Measurements from ENCODE around the gene SREBF2. TPM values are rescaled to one million over a fixed set of nuclear protein-coding genes. Genes with fewer than 3 reads are reported as not detected.

Gene SREBF2
- total and polyA plus RNA-seq, 10 of the 15 experiments (the other 5 are each of a cell fraction or from before 2014, with no cell fraction given): 2.4 to 177 (median 78.8) TPM

- TF ChIP-seq ZBTB33 (IDR thresholded peaks at IDR 0.05) (no peak), SUPT20H (IDR thresholded peaks at IDR 0.05; ENCODE audit: borderline replicate concordance, control insufficient read depth, low read depth, low read length) (no peak), TCF12 (IDR thresholded peaks at IDR 0.05; ENCODE audit: low read depth, low read length) (0 out of 2 replicates have a peak, but pooled peaks have one; percentile 28), ATF7 (IDR thresholded peaks at IDR 0.05; ENCODE audit: low read depth) (no peak), CREM (IDR thresholded peaks at IDR 0.05; ENCODE audit: low read depth) (no peak), EED (IDR thresholded peaks at IDR 0.05; ENCODE audit: low read depth) (no peak), FOXK2 (IDR thresholded peaks at IDR 0.05) (no peak), TCF3 (IDR thresholded peaks at IDR 0.05; ENCODE audit: borderline replicate concordance, insufficient read depth, low read depth, low read length) (no peak), NFYB (IDR thresholded peaks at IDR 0.05; ENCODE audit: insufficient read depth, low read depth, low read length) (peak; percentile 47; the same call in 1 of the 2 replicates), CEBPB (IDR thresholded peaks at IDR 0.05; ENCODE audit: borderline replicate concordance in 1 of 2, low read depth in 2 of 2, low read length in 2 of 2) (no peak), BMI1 (IDR thresholded peaks at IDR 0.05; ENCODE audit: borderline replicate concordance) (peak; percentile 77; the same call in 1 of the 2 replicates)
- TF ChIP-seq, protein P1, sequence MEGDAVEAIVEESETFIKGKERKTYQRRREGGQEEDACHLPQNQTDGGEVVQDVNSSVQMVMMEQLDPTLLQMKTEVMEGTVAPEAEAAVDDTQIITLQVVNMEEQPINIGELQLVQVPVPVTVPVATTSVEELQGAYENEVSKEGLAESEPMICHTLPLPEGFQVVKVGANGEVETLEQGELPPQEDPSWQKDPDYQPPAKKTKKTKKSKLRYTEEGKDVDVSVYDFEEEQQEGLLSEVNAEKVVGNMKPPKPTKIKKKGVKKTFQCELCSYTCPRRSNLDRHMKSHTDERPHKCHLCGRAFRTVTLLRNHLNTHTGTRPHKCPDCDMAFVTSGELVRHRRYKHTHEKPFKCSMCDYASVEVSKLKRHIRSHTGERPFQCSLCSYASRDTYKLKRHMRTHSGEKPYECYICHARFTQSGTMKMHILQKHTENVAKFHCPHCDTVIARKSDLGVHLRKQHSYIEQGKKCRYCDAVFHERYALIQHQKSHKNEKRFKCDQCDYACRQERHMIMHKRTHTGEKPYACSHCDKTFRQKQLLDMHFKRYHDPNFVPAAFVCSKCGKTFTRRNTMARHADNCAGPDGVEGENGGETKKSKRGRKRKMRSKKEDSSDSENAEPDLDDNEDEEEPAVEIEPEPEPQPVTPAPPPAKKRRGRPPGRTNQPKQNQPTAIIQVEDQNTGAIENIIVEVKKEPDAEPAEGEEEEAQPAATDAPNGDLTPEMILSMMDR (IDR thresholded peaks at IDR 0.05 in 2 of 3, conservative IDR thresholded peaks at IDR 0.05 in 1 of 3; ENCODE audit: control insufficient read depth in 2 of 3, extremely low read depth in 1 of 3, insufficient read depth in 1 of 3, low read depth in 3 of 3, low read length in 3 of 3): peak in 1 of 3 experiments; percentile 19; a peak in 2 of 6 replicates
- TF ChIP-seq, protein P2, sequence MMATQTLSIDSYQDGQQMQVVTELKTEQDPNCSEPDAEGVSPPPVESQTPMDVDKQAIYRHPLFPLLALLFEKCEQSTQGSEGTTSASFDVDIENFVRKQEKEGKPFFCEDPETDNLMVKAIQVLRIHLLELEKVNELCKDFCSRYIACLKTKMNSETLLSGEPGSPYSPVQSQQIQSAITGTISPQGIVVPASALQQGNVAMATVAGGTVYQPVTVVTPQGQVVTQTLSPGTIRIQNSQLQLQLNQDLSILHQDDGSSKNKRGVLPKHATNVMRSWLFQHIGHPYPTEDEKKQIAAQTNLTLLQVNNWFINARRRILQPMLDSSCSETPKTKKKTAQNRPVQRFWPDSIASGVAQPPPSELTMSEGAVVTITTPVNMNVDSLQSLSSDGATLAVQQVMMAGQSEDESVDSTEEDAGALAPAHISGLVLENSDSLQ (IDR thresholded peaks at IDR 0.05): 0 out of 2 replicates have a peak, but pooled peaks have one; percentile 18
- TF ChIP-seq, protein P3, sequence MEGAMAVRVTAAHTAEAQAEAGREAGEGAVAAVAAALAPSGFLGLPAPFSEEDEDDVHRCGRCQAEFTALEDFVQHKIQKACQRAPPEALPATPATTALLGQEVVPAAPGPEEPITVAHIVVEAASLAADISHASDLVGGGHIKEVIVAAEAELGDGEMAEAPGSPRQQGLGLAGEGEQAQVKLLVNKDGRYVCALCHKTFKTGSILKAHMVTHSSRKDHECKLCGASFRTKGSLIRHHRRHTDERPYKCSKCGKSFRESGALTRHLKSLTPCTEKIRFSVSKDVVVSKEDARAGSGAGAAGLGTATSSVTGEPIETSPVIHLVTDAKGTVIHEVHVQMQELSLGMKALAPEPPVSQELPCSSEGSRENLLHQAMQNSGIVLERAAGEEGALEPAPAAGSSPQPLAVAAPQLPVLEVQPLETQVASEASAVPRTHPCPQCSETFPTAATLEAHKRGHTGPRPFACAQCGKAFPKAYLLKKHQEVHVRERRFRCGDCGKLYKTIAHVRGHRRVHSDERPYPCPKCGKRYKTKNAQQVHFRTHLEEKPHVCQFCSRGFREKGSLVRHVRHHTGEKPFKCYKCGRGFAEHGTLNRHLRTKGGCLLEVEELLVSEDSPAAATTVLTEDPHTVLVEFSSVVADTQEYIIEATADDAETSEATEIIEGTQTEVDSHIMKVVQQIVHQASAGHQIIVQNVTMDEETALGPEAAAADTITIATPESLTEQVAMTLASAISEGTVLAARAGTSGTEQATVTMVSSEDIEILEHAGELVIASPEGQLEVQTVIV (IDR thresholded peaks at IDR 0.05; ENCODE audit: borderline replicate concordance, partially characterized antibody): no peak
Observed at GRCh38 chr22:41951898-41952474, 119.1 kb downstream of the SREBF2 start, which contains the start of gene SMIM45 (continued).
